ENCODE measurements around the gene TRMT112. TPM values are rescaled to one million over a fixed set of nuclear protein-coding genes. Genes with fewer than 3 reads are reported as not detected.
A peak's percentile ranks its signal among the peaks of the same experiment; 100 is the strongest.

TRMT112 gene
- total RNA-seq, 4 donors from 2014 or later = 202 to 281 (median 212) TPM

GRCh38 chr11:64306876-64307622 lies 10.3 kb downstream of the TRMT112 start:
- Histone ChIP-seq H3K27me3 (peaks cover 0 to 15% (median 2%) of the 10 kb centered on the region in 4 donors), H3K4me3 (peak overlapping the region; percentile 69 to 84 (median 78)), H3K4me1 (peaks cover 17 to 40% (median 36%) of the 10 kb centered on the region in 4 donors), H3K36me3 (peaks cover 0 to 11% (median 2%) of the 10 kb centered on the region in 4 donors), H3K9me3 (no peaks in the 10 kb centered on the region), H3K27ac (replicated peaks in 1 of 4) (peak overlapping the region; percentile 89 to 98 (median 92))
- no peak for TF ChIP-seq EP300 (IDR thresholded peaks at IDR 0.05)
- no peak for TF ChIP-seq POLR2A (IDR thresholded peaks at IDR 0.05; ENCODE audit: low read depth)
- peak in 1 of 2 donors; percentile 9 for TF ChIP-seq POLR2AphosphoS5 (IDR thresholded peaks at IDR 0.05)
- no peak for TF ChIP-seq CTCF (IDR thresholded peaks at IDR 0.05)
- WGBS = 100% methylated on average over 1 of the region's 15 CpGs
- intact Hi-C loops (cut with DNase I) = no loop called here
- DNase-seq (ENCODE audit: extremely low spot score) = no peak

GRCh38 chr11:64306563-64306875 lies 10.8 kb downstream of the TRMT112 start:
- Histone ChIP-seq H3K27ac (replicated peaks in 1 of 4) (peak overlapping the region; percentile 89 to 98 (median 92)), H3K4me3 (peak overlapping the region; percentile 69 to 84 (median 78)), H3K36me3 (peaks cover 0 to 11% (median 2%) of the 10 kb centered on the region in 4 donors), H3K27me3 (peaks cover 0 to 20% (median 5%) of the 10 kb centered on the region in 4 donors), H3K9me3 (no peaks in the 10 kb centered on the region), H3K4me1 (peaks cover 17 to 41% (median 38%) of the 10 kb centered on the region in 4 donors)
- intact Hi-C loops (cut with DNase I) = no loop called here
- DNase-seq (ENCODE audit: extremely low spot score) = no peak
- 26% methylated on average over 9 of the region's 9 CpGs for WGBS
- no peak for TF ChIP-seq EP300 (IDR thresholded peaks at IDR 0.05)
- no peak for TF ChIP-seq CTCF (IDR thresholded peaks at IDR 0.05)
- TF ChIP-seq POLR2A (IDR thresholded peaks at IDR 0.05; ENCODE audit: low read depth) = no peak
- TF ChIP-seq POLR2AphosphoS5 (IDR thresholded peaks at IDR 0.05) = no peak

- Histone ChIP-seq H3K27ac (replicated peaks in 1 of 4) (peak overlapping the region; percentile 89 to 98 (median 92)), H3K4me1 (peaks cover 17 to 47% (median 43%) of the 10 kb centered on the region in 4 donors), H3K27me3 (peaks cover 0 to 25% (median 6%) of the 10 kb centered on the region in 4 donors), H3K9me3 (no peaks in the 10 kb centered on the region), H3K4me3 (peak overlapping the region; percentile 69 to 84 (median 78)), H3K36me3 (peaks cover 0 to 9% (median under 1%) of the 10 kb centered on the region in 4 donors)
- intact Hi-C loops (cut with DNase I) = no loop called here
- WGBS = 2% methylated on average over 31 of the region's 71 CpGs
- TF ChIP-seq CTCF (IDR thresholded peaks at IDR 0.05) (peak in 1 of 3 experiments; percentile 10), POLR2A (IDR thresholded peaks at IDR 0.05; ENCODE audit: low read depth) (no peak)
- DNase-seq (ENCODE audit: extremely low spot score) = peak; percentile 94
Observed at GRCh38 chr11:64305691-64306562, 11.4 kb downstream of the TRMT112 start.

- Histone ChIP-seq H3K4me3 (peak within 1 kb of the TSS; percentile 69 to 84 (median 78)), H3K4me1 (peaks cover 24 to 54% (median 51%) of the 10 kb centered on the region in 4 donors), H3K36me3 (peaks cover 0 to 5% (median 0%) of the 10 kb centered on the region in 4 donors), H3K9me3 (no peaks in the 10 kb centered on the region), H3K27me3 (peaks cover 0 to 32% (median 10%) of the 10 kb centered on the region in 4 donors), H3K27ac (replicated peaks in 1 of 4) (peak within 1 kb of the TSS; percentile 89 to 98 (median 92))
- intact Hi-C loops (cut with DNase I) = no loop called here
- 0% methylated on average over 1 of the region's 81 CpGs for WGBS
- peak; percentile 100 for DNase-seq (ENCODE audit: extremely low spot score)
- TF ChIP-seq POLR2AphosphoS5 (IDR thresholded peaks at IDR 0.05) = peak; percentile 88 to 89
- peak in 1 of 3 experiments; percentile 18 for TF ChIP-seq CTCF (IDR thresholded peaks at IDR 0.05)
- no peak for TF ChIP-seq EP300 (IDR thresholded peaks at IDR 0.05)
- TF ChIP-seq POLR2A (IDR thresholded peaks at IDR 0.05; ENCODE audit: low read depth) = no peak
Observed at GRCh38 chr11:64305075-64305690, 12.2 kb downstream of the TRMT112 start, which contains the start of gene ESRRA. Gene ESRRA (plus strand): TSS chr11:64305524. CDS start chr11:64307180, 1,656 bp downstream.

All from esophagus muscularis mucosa (tissue), 4 donors.